ENCODE results near the gene CYBRD1.
A peak's percentile ranks its signal among the peaks of the same experiment; 100 is the strongest.

The CYBRD1 gene

GRCh38 chr2:171598713-171599319 lies 76.5 kb downstream of the CYBRD1 start:
- DNase-seq: peak in 31 of 58 donors; percentile 0 to 51 (median 12)

GRCh38 chr2:171600126-171600525 lies 77.9 kb downstream of the CYBRD1 start:
- no peak for DNase-seq

GRCh38 chr2:171602352-171602751 lies 80.1 kb downstream of the CYBRD1 start:
- no peak for DNase-seq
